ENCODE data around the gene CASP8AP2. TPM values are rescaled to one million over a fixed set of nuclear protein-coding genes. Genes with fewer than 3 reads are reported as not detected.
"Not testable (repeated sequence)": the region's sequence is repeated elsewhere in the genome, so short reads cannot be mapped to it uniquely, and the experiment has no call there.

The CASP8AP2 gene
- total RNA-seq, 4 donors from 2014 or later: 6.0 to 17.2 (median 11.3) TPM

- H3K36me3 ChIP-seq: peaks cover 0 to 58% (median 0%) of the 10 kb centered on the region in 3 donors
- intact Hi-C loops (cut with DNase I): no loop called here
- no peak overlapping the region for H3K4me3 ChIP-seq
- WGBS, 2 donors: 81 to 88% methylated on average over 12 of the region's 12 CpGs
- no peak overlapping the region for H3K27ac ChIP-seq
- no peaks in the 10 kb centered on the region for H3K27me3 ChIP-seq
- no peak for DNase-seq
- peaks cover 5 to 13% (median 9%) of the 10 kb centered on the region in 3 donors for H3K4me1 ChIP-seq
- H3K9me3 ChIP-seq: no peaks in the 10 kb centered on the region
- no peak for TF ChIP-seq POLR2A (IDR thresholded peaks at IDR 0.05)
- TF ChIP-seq, protein P1, sequence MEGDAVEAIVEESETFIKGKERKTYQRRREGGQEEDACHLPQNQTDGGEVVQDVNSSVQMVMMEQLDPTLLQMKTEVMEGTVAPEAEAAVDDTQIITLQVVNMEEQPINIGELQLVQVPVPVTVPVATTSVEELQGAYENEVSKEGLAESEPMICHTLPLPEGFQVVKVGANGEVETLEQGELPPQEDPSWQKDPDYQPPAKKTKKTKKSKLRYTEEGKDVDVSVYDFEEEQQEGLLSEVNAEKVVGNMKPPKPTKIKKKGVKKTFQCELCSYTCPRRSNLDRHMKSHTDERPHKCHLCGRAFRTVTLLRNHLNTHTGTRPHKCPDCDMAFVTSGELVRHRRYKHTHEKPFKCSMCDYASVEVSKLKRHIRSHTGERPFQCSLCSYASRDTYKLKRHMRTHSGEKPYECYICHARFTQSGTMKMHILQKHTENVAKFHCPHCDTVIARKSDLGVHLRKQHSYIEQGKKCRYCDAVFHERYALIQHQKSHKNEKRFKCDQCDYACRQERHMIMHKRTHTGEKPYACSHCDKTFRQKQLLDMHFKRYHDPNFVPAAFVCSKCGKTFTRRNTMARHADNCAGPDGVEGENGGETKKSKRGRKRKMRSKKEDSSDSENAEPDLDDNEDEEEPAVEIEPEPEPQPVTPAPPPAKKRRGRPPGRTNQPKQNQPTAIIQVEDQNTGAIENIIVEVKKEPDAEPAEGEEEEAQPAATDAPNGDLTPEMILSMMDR (IDR thresholded peaks at IDR 0.05): no peak
Observed at GRCh38 chr6:89834884-89835792, 5.5 kb downstream of the CASP8AP2 start.

- intact Hi-C loops (cut with DNase I): no loop called here
- Histone ChIP-seq H3K4me1 (peaks cover 0 to 6% (median 0%) of the 10 kb centered on the region in 3 donors), H3K4me3 (no peak overlapping the region), H3K36me3 (peaks cover 0 to 58% (median 0%) of the 10 kb centered on the region in 3 donors), H3K9me3 (no peaks in the 10 kb centered on the region), H3K27ac (no peak overlapping the region), H3K27me3 (no peaks in the 10 kb centered on the region)
- no peak for TF ChIP-seq POLR2A (IDR thresholded peaks at IDR 0.05)
- TF ChIP-seq, protein P1 (IDR thresholded peaks at IDR 0.05): no peak
- no peak for DNase-seq
- 96 to 98% methylated on average over 8 of the region's 8 CpGs for WGBS, 2 donors
Observed at GRCh38 chr6:89836639-89837222, 7.1 kb downstream of the CASP8AP2 start.

GRCh38 chr6:89840538-89840937 is 10.9 kb downstream of the CASP8AP2 start:
- intact Hi-C loops (cut with DNase I): no loop called here
- DNase-seq: no peak
- 73 to 76% methylated on average over 3 of the region's 3 CpGs for WGBS, 2 donors
- no peak for TF ChIP-seq POLR2A (IDR thresholded peaks at IDR 0.05)
- TF ChIP-seq, protein P1 (IDR thresholded peaks at IDR 0.05): no peak
- Histone ChIP-seq H3K4me1 (peaks cover 0 to 12% (median 0%) of the 10 kb centered on the region in 3 donors), H3K36me3 (peaks cover 0 to 33% (median 0%) of the 10 kb centered on the region in 3 donors), H3K27ac (no peak overlapping the region), H3K4me3 (no peak overlapping the region), H3K27me3 (no peaks in the 10 kb centered on the region), H3K9me3 (no peaks in the 10 kb centered on the region)

- no peak overlapping the region for H3K4me3 ChIP-seq
- DNase-seq: no peak
- no peak overlapping the region for H3K27ac ChIP-seq
- intact Hi-C loops (cut with DNase I): no loop called here
- TF ChIP-seq, protein P1 (IDR thresholded peaks at IDR 0.05): no peak
- no peak for TF ChIP-seq POLR2A (IDR thresholded peaks at IDR 0.05)
- no peaks in the 10 kb centered on the region for H3K27me3 ChIP-seq
- 81 to 85% methylated on average over 2 of the region's 2 CpGs for WGBS, 2 donors
- H3K9me3 ChIP-seq: no peaks in the 10 kb centered on the region
- peaks cover 0 to 12% (median 0%) of the 10 kb centered on the region in 3 donors for H3K4me1 ChIP-seq
- peaks cover 0 to 24% (median 0%) of the 10 kb centered on the region in 3 donors for H3K36me3 ChIP-seq
Observed at GRCh38 chr6:89842228-89842627, 12.5 kb downstream of the CASP8AP2 start.

DNA sequence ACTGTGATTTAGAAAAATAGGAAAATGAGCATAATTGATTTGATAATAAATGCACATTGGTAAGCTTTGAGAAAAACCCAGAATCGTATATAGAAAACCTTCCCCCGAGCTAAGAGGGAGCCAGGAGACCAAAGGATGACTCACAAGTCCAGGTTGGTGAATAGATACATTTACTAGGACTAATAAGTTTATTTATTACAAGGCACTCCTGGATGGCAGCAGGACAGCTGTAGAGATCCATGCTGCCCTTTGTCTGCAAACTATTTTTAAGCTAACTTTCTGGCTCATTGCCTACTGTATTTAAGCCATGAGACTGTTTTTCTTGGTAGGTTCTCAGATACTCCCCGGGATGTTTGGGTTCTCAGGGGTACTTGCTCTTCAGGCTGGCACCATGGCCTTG is 13.4 kb downstream of the CASP8AP2 start:
- Histone ChIP-seq H3K27me3 (no peaks in the 10 kb centered on the region), H3K36me3 (peaks cover 0 to 28% (median 0%) of the 10 kb centered on the region in 3 donors), H3K27ac (no peak overlapping the region), H3K4me1 (peaks cover 0 to 12% (median 0%) of the 10 kb centered on the region in 3 donors), H3K9me3 (no peaks in the 10 kb centered on the region), H3K4me3 (no peak overlapping the region)
- WGBS, 2 donors: 42 to 45% methylated on average over 3 of the region's 3 CpGs
- intact Hi-C loops (cut with DNase I): no loop called here
- DNase-seq: no peak
- TF ChIP-seq POLR2A (IDR thresholded peaks at IDR 0.05): no peak
- TF ChIP-seq, protein P1 (IDR thresholded peaks at IDR 0.05): no peak

GRCh38 chr6:89847513-89847912 is 17.8 kb downstream of the CASP8AP2 start:
- peaks cover 0 to 53% (median 0%) of the 10 kb centered on the region in 3 donors for H3K36me3 ChIP-seq
- H3K27ac ChIP-seq; H3K27me3 ChIP-seq; intact Hi-C loops (cut with DNase I); H3K4me1 ChIP-seq; H3K4me3 ChIP-seq; H3K9me3 ChIP-seq; DNase-seq: not testable (repeated sequence)
- 85 to 98% methylated on average over 3 to 5 of the region's 5 CpGs for WGBS, 2 donors

All from esophagus squamous epithelium (tissue), 5 donors.